HG02588 (cell line): ENCODE data around the gene ARL17B.
"Not testable (repeated sequence)": the region's sequence is repeated elsewhere in the genome, so short reads cannot be mapped to it uniquely, and the experiment has no call there.

ENCODE experiments used
- ATAC-seq: cut with Tn5 transposase; IDR thresholded peaks from one replicate; pipeline ENCODE4 v1.9.1; 2021; ENCODE audit warnings: mild to moderate bottlenecking, moderate library complexity; ENCODE audit not compliant: unreplicated experiment

The ARL17B gene

DNA sequence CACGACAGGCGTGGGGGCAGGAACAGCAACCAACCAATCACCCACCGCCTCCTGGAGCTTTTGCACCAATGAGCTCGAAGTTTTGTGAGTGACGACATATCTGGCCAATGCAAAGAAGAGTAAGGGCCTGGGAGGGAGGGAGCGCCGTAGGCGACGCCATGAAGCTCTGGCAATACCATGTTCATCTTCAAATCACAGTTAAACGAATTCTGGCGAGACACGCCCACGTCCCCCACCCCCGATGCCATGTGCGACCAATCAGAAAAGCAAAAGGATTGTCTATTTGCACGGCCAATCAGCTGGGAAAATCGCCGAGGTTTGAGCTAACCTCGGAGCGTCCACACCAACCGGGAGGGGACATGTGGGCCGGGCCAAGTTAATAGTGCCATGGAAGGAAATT lies at the start of gene ARL17B:
Gene ARL17B, minus strand, starts transcription at position 12 of the 400 bp plus-strand sequence. CDS start 3,369 bp downstream, outside the sequence.
- ATAC-seq: peak; percentile 74

DNA sequence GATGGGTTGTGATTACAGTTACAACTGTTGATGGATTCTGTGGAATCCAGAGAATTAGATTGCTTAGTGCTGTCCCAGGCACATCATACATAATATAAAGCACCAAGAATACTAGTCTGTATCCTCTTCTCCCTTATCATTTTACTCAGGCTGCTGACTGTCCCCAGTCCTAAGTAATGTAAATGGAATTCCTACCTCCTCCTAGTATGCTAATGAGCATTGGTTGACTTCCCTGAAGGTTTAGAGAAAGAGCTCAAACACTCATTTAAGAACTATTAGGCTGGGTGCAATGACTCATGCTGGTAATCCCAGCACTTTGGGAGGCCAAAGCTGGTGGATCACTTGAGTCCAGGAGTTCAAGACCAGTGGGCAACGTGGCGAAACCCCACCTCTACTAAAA lies 48.3 kb upstream of the ARL17B start:
- not testable (repeated sequence) for ATAC-seq

DNA sequence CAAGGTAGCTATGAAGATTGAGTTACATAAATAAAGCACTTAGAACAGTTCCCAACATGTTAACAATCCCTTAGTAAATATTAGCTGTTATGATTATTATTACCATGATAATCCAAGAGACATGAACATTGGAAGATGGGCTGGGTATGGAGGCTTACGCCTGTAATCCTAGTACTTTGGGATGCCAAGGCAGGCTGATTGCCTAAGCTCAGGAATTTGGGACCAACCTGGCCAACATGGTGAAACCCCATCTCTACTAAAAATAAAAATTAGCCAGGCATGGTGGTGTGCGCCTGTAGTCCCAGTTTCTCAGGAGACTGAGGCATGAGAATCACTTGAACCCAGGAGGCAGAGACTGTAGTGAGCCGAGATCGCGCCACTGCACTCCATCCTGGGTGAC lies 45.6 kb upstream of the ARL17B start:
- ATAC-seq: not testable (repeated sequence)

DNA sequence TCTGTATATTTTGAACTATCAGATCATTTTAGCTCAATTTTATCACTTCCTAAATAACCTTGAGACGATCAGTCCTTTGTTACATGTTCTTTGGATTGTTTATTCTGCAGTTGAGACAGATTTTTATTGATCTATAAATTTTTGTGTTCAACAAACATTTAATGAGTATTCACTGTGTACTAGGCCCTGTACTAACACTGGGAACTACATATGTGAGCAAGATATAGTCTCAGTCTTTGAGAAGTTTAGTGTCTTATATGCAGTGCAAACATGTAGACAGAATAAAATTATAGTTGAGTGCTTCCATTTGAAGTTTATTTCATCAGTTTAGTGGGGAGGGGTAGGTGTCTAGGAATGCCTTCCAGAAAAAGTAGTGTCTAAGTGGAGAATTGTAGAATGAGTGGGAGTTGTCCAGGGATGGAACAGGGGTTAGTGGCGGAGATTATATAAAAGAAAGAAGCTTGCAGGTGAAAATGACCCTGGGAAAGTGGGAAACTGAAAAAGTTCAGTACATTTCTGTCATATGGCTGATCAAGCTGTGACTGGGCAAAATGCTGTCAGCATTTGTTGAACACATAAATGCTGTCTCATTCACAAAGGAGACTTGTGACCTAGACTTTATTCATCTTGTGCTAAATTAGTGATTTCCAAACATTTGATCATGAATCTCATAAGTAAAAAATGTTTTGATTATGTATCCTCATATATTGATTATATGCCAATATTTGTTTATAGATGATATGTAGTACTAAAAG lies 39.6 kb upstream of the ARL17B start:
- not testable (repeated sequence) for ATAC-seq

DNA sequence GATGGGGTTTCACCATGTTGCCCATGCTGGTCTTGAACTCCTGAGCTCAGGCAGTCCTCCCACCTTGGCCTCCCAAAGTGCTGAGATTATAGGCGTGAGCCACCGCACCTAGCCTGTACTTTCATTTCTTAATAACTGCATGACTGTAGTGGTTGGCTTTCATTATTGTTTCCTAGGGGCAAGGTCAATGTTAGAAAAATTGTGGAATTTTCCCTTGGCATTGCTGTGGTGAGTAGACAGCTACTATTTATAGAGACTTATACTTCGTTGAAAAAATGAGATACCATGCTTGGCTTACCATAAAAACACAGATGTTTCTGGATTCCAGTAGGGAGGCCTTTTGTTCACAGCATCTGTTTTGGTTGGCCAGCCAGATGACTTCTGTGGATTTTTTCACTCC lies 39.0 kb upstream of the ARL17B start:
- not testable (repeated sequence) for ATAC-seq

DNA sequence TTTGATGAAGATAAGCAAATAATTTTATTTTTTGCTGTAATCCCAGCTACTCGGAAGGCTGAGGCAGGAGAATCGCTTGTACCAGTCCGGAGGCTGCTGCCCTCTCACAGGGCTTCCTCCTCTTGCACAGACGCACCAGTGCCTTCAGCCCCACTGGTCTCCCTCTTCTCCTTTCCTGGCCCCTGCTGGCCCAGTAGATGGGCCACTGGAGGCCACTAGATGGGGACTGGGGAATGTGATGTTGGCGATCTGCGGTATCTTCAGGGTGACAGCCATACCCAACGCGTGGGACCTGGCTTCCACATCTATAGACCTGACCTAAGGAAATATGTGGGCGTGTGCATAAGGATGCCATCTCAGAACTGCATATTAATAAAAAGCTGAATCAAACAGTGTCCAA lies 38.4 kb upstream of the ARL17B start:
- ATAC-seq: not testable (repeated sequence)

DNA sequence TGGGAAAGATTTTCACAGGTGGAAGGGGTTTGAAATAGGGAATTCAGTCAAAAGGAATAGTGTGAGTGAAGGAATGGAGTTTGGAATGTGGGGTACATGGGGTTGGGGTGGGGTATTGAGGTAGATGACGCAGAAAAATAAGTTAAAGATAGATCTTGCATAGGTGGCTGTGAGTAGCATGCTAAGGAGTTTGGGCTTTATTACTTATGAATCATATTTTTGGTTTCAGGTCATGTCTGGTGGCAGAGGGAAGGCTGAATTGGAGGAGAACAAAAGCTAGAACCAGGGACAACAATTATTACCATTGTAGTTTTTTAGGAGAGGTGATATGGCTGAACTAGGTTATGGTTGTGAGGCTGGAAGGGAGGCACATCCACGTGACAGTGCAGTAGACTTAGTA lies 34.7 kb upstream of the ARL17B start:
- ATAC-seq: not testable (repeated sequence)

DNA sequence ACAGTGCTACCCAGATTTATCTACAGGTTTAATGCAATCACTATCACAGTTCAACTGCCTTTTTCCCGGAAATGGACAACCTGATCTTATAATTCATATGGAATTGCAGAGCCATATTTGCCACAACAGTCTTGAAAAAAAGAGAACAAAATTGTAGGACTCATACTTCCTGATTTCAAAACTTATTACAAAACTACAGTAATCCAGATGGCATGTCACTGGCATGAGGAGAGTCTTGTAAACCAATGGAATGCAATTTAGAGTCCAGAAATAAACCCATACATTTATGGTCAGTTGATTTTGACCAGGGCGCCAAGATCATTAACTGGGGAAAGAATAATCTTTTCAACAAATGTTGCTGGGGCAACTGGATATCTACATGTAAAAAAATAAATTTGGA lies 32.1 kb upstream of the ARL17B start:
- ATAC-seq: not testable (repeated sequence)

DNA sequence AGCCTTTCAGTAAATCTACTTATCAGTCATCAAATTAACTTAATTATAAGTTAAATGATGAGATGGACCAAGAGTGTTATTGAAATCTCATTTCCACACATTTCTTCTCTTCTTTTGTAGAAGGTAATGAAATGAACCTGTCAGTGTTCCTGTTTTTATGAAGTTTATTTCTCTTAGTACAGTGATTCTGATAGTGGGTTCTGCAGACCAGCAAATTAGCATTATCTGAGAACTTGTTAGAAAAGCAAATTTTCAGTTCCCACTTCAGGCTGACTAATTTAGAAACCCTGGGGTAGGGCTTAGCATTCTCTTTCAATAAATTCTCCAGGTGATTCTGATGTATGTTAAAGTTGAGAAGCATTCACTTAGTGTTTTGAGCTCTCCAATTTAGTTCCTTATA lies 23.9 kb upstream of the ARL17B start:
- ATAC-seq: not testable (repeated sequence)

DNA sequence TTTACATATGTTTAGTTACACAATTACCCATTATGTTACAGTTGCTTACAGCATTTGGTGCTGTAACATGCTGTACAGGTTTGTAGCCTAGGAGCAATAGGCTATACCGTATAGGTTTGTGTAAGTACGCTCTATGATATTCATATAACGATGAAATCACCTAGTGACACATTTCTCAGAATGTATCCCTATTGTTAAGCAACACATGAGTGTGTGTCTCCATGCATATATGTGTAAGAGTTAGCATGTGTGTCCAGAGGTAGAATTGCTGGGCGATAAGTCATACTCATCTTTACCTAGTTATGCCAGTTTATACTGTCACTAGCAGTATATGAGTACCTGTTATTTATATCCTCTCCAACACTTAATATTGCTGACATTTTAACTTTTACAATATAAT lies 21.6 kb upstream of the ARL17B start:
- not testable (repeated sequence) for ATAC-seq

DNA sequence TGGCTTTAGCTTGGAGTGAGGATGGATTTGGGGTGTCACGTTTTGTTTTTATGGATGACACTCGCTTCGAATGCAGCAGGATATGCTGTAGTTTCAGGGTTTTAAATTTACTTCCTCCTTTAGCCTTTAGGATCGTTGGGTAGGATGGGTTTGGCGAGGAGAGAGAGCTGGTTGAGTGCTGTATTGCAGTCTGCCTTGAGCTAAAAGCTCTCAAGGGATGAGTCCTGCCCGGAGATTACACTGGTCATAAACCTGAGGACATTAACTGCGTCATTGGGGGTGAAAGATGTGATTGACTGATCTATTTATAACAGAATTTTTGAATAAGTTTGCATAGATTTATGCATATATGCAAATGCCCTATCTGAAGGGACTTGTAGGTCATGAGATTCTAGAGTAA lies 11.9 kb upstream of the ARL17B start:
- ATAC-seq: not testable (repeated sequence)

DNA sequence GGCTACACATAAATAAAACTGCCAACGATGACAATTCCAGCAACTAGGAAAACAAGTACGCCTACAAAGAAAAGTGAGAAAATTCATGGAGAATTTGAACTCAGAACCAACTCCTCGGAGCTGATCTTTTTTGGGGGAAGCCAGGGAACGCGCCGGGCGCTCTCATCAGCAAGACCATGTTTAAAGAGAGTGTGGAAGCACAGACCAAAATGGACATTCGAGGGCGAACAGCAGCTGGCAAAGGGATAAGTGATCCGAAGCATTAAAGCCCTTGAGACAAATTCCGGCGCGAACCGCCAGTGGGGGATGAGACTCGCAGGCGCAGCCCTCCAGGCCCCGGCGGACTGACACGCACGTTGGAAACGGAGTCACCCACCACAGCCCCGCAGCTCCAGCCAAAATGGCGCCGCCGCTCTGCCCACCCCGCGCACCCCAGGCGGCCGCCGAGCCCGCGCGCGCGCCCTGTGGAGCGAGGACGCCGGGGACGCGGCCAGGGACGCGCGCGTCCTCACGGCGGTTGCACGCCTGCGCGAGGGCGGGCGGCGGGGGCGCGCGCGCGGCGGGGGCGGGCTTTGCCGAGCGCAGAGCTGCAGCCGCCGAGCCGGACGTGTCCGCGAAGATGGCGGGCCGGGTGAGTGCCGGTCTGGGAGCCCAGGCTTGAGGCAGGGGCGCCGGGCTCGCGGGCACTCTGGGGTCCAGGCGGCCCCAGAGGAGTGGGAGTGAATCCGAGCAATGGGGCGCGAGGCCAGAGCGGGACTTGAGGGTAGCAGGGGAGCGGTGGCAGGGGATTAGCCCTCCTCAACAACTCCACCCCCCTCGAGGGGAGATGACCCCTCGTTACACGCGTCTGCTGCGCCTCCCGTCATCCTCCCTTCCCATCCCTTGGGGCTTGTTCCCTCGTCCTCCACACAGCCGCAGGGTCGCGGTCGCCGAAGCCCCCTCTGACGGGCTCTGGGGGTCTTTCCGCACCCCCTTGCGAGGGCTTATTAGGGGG lies 11.0 kb upstream of the ARL17B start:
- peak; percentile 72 for ATAC-seq

DNA sequence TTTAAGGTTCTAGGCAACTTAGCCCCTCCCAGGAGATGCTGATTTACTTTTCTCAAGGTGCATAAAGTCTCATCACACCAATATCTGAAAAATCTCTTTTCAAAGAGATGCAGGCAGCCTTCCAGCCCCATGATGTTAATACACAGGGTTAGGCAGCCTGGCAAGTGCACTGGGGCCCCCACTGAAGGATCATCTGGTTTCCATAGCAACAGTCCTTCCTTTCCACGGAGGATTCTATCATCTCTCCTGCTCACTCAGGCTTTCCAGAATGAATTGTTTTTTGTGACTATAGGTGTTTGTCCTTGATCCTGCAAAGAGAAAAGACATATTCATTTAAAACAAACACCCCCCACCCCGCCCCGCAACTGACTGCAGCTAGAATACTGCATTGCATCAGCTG lies 6.0 kb upstream of the ARL17B start:
- not testable (repeated sequence) for ATAC-seq

DNA sequence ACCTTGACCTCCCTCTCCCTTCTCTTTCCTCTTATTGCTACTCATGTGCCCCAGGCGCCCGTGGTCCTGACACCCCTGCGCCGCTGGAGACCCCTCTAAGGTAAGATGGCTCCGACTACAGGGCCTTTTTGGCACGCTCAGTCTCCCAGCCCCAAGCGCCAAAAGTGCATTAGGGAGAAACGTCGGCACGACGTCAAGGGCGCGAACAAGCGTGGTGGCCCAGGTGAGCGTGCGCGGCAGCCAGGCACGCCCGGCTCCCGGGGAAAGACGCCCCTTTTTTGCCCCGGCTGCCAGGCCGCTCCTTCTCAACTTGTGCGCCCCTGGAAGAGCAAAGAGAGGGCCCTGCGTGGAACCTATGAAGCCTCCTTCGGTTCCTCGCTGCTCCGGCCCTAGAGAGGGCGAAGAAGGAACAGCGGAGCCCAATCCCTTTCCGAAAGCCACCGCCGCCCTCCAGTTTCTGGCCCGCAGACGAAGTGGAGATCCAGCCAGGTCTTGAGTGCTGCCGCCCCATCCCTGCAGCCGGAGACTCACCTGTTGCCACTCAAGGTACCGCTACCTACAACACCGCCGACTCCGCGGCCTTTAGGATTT lies 326 bp downstream of the ARL17B start:
- peak; percentile 42 for ATAC-seq

DNA sequence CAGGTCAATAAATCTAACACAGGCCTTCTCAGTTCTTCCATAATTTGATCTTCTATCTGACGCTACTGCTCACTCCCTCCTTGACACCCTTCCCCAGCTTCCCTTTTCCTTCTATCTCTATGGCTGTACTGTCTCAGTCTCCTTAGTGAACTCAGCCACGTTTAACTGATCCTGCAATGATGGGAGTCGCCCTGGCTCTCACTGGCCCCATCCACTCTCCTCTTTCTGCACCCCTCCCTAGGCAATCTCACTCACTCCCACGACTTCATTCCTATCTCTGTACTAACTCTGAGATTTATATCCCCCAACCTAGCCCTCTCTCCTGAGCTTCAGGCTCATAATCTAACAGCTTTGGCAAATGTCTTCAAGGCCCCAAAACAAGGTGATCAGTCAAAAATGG lies 7.7 kb downstream of the ARL17B start:
- not testable (repeated sequence) for ATAC-seq

DNA sequence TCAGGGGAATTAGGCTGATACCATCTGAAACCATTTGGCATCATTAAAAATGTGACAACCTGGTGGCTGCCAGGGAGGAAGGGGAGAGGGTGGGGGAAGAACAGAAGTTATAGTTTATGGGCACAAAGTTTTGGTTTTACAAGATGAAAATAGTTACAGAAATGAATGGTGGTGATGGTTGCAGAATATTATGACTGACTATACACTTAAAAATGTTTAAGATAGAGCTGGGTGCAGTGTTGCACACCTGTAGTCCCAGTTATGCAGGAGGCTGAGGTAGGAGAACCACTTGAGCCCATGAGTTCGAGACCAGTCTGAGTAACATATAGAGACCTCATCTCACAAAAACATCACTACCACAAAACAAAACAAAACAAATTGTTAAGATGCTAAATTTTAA lies 12.5 kb downstream of the ARL17B start:
- ATAC-seq: not testable (repeated sequence)

DNA sequence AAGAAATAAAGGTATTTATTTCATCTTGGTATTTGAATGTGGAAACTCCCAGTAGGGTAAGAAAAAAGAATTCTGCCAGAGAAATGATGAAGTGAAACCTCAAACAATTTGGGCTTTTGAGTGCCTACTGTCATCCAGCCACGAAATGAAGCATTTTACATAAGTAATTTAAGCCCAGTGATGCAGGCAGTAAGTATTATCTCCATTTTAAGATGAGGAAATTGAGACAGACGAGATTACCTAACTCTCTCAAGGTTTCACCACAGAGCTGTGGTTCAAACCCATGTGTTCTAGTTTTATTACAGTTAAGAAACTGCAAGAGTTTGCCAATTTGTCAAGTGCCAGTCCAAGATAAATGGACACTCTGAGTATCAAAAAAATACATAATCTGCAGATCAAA lies 13.2 kb downstream of the ARL17B start:
- ATAC-seq: not testable (repeated sequence)

DNA sequence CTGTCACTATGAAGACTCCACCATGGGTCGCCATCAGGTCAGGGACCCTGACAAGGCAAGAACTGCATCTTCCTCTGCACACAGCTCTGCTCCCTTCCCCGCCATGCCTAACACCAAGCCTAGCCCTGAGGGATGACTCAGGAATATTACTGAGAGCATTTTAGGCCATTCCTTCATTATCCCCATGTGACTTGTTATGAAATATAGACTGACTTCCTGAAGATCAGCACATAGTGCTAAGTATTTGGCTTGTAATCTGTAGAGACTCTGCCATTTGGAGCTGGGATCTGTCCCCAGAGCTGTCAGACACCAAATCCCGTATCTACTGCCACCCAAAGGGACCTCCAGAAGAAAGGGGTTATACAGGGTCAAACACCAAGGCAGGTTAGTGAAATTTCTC lies 19.4 kb downstream of the ARL17B start:
- not testable (repeated sequence) for ATAC-seq

DNA sequence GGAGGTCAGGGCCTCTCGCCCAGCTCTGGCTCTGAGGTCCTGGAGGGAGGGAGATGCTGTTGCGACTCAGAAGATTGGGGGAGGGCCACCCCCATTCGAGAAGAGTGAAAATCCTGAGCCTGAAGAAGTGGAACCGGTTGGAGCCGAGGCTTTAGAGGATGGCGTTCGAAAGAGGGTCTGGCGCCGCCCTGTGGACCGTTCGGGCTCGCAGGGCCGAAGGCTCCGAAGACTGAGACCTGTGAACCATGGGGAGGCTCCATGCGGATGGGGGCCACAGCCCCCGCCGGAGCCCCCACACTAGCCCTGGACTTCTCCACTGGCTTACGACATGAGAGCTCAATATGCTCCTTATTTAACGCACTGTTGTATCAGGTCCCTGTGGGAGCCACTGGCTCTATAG lies 20.3 kb downstream of the ARL17B start:
- ATAC-seq: not testable (repeated sequence)

DNA sequence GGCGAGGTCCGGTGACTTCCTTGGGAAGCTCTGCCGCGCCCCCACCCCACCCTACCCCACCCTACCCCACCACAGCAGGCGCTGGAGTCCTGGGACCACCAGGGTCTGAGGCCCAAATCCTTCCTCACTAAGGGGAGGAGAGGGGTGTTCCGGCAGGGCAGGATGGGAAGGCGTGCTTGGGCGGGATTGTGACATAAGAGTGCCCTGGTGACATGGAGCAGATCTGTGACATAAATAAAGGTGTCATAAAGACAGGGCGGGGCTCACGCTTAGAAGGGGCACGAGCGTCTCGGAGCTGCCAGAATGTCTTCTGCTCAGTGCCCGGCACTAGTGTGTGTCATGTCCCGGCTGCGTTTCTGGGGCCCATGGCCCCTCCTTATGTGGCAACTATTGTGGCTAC lies 66.7 kb downstream of the ARL17B start, which contains the start of gene LRRC37A:
Gene LRRC37A, plus strand, starts transcription at position 301 of the 400 bp plus-strand sequence. Its CDS starts 3 bp downstream, at position 304.
- not testable (repeated sequence) for ATAC-seq

DNA sequence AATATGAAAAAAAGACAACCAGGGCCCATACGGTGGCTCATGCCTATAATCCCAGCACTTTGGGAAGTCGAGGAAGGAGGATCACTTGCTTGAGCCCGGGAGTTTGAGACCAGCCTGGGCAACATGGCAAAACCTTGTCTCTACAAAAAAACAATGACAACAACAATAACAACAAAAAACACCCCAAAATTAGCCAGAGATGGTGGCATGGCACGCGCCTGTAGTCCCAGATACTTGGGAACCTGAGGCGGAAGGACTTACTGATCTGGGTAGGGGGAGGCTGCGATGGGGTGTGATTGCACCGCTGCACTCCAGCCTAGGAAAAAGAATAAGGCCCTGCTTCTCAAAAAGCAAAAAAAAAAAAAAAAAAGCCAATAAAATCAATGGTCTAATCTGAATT lies 69.9 kb downstream of the ARL17B start:
- not testable (repeated sequence) for ATAC-seq
